ENCODE measurements around the gene SCD. TPM values are rescaled to one million over a fixed set of nuclear protein-coding genes. Genes with fewer than 3 reads are reported as not detected.

SCD gene
- total RNA-seq, 1 donor from 2014 or later: 276 TPM

DNA sequence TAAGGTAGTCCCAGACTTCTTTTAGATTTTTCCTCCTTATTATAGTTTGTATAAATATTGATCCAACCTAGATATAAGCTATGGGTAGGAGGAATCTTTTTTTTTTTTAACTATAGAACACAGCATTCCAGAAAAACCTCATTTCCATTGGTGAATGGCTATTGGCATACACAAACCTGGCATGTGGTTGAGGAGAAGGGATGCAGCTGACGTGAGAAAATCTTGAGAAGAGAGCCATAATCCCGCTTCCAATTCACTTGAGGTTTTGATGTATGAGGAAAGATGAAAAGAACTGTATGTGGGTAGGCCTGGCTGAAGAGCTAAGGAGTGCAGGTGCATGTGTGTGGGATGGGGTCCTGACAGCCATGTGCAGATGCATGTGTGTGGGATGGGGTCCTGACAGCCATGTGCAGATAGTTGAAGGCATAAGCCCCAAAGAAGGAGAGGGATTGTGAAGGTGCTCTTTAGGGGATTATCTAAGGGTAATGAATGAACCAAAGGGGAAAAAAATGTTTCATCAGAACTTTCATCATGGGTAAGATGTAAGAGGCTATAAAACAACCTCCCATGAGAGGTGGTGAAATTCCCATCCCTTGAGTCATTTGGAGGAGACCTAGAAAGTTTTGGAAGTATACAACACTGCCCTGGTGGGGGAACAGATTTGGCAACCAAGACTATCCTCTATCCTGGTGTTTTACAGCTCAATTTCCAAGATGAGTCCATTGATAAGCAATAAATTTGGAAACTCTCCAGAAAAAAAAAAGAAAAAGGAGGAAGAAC is 13.2 kb upstream of the SCD start:
- ATAC-seq: no peak
- Histone ChIP-seq H3K4me1 (no peaks in the 10 kb centered on the region), H3K4me3 (no peak overlapping the region), H3K36me3 (no peaks in the 10 kb centered on the region), H3K9me3 (no peaks in the 10 kb centered on the region), H3K27me3 (no peaks in the 10 kb centered on the region), H3K27ac (no peak overlapping the region)
- TF ChIP-seq CTCF (IDR thresholded peaks at IDR 0.05): no peak
- intact Hi-C loops (cut with DNase I): no loop called here
- DNase-seq: no peak

DNA sequence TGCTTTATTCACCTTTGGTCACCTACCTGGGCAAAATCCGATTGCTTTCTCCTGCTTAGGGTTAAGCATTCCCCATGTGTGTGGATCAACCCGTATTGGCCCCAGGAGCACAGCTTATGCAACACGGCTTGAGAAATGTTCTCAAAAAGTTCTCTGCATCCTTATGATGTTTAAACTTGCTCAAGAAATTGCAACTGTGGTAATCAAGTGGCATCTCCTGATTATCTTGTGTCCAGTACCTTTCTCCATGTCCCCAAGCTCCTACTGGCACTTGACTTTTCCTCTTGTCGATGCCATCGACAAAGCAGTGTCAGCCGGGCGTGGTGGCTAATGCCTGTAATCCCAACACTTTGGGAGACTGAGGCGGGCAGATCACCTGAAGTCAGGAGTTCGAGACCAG is 12.3 kb upstream of the SCD start:
- Histone ChIP-seq H3K4me1 (no peaks in the 10 kb centered on the region), H3K27me3 (no peaks in the 10 kb centered on the region), H3K4me3 (no peak overlapping the region), H3K9me3 (no peaks in the 10 kb centered on the region), H3K27ac (no peak overlapping the region), H3K36me3 (no peaks in the 10 kb centered on the region)
- ATAC-seq: peak; percentile 72
- no peak for TF ChIP-seq CTCF (IDR thresholded peaks at IDR 0.05)
- DNase-seq: peak; percentile 73
- intact Hi-C loops (cut with DNase I): no loop called here

GRCh38 chr10:100338434-100339036 is 8.5 kb upstream of the SCD start:
- Histone ChIP-seq H3K4me3 (no peak overlapping the region), H3K36me3 (no peaks in the 10 kb centered on the region), H3K9me3 (no peaks in the 10 kb centered on the region), H3K4me1 (peaks cover 4% of the 10 kb centered on the region), H3K27me3 (no peaks in the 10 kb centered on the region), H3K27ac (no peak overlapping the region)
- DNase-seq (peak; percentile 85), ATAC-seq (peak; percentile 85)
- intact Hi-C loops (cut with DNase I): no loop called here
- peak; percentile 91 for TF ChIP-seq CTCF (IDR thresholded peaks at IDR 0.05)

DNA sequence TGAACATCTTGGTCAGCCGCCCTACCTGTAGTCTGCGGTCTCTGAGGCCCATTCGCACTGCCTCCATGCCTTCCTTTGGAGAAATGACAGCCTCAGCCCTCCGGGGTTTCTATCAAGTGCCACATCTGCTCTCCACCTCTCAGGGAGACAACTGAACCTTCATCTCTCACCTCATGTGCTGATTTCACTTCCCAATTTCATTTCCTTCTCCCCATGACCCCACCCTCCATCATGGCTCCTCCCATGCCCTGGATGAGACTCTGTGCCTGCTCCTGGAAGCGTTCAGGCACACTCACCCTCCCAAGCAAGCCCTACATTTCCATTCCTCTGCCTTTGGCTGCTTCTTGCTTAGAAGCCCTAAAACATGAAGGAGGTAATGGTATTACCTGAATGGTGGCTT is 7.8 kb upstream of the SCD start:
- intact Hi-C loops (cut with DNase I): no loop called here
- H3K27ac ChIP-seq: no peak overlapping the region

More for the DNA sequence above, 7.8 kb upstream of the SCD start:
- no peak for DNase-seq
- no peak for TF ChIP-seq CTCF (IDR thresholded peaks at IDR 0.05)
- no peaks in the 10 kb centered on the region for H3K27me3 ChIP-seq
- H3K9me3 ChIP-seq: no peaks in the 10 kb centered on the region
- peak; percentile 34 for ATAC-seq
- H3K4me3 ChIP-seq: no peak overlapping the region
- H3K4me1 ChIP-seq: peaks cover 4% of the 10 kb centered on the region
- no peaks in the 10 kb centered on the region for H3K36me3 ChIP-seq

All from upper lobe of right lung (tissue), 1 donor.